T-helper 17 cell (primary cell): ENCODE measurements around the gene CCDC167. TPM values are rescaled to one million over a fixed set of nuclear protein-coding genes. Genes with fewer than 3 reads are reported as not detected.
A peak's percentile ranks its signal among the peaks of the same experiment; 100 is the strongest.
"Not testable (repeated sequence)": the region's sequence is repeated elsewhere in the genome, so short reads cannot be mapped to it uniquely, and the experiment has no call there.

ENCODE experiments used
- ATAC-seq: fragments of 150-1000 bp; cut with Tn5 transposase; 2 replicates; pipeline ENCODE4 v1.10.0; 2021; ENCODE audit warnings: mild to moderate bottlenecking, moderate library complexity
- DNase-seq, 3 donors: peaks; one replicate each; pipeline versions ENCODE4 v3.0.0 to v3.0.0-alpha.2; 2020 to 2021
- H3K9me3 ChIP-seq: one replicate; pipeline ENCODE4 v1.7.0; 2013; ENCODE audit warnings: low read length, mild to moderate bottlenecking; ENCODE audit not compliant: control insufficient read depth, poor library complexity, severe bottlenecking
- H3K27ac Mint-ChIP-seq: one replicate; pipeline ENCODE4 v1.8.0; 2022; ENCODE audit warnings: mild to moderate bottlenecking, moderate library complexity, mixed read lengths
- H3K27me3 Mint-ChIP-seq: one replicate; pipeline ENCODE4 v1.8.0; 2022; ENCODE audit warnings: mixed read lengths
- H3K36me3 Mint-ChIP-seq: one replicate; pipeline ENCODE4 v1.8.0; 2022; ENCODE audit warnings: low read depth, mixed read lengths
- H3K4me1 Mint-ChIP-seq: one replicate; pipeline ENCODE4 v1.8.0; 2022; ENCODE audit warnings: mild to moderate bottlenecking, mixed read lengths
- H3K4me3 Mint-ChIP-seq: one replicate; pipeline ENCODE4 v1.8.0; 2022; ENCODE audit warnings: mild to moderate bottlenecking, moderate library complexity, mixed read lengths
- total RNA-seq, 4 donors: library from RNA in 2 of 4; stranded (reverse) in 2 of 4; gene quantifications; one replicate each; pipeline ENCODE4 v1.2.3 and lab custom pipeline; 2022 to 2026

The CCDC167 gene
- total RNA-seq, 2 donors from 2014 or later = 29.6 to 43.7 TPM

- not testable (repeated sequence) for DNase-seq, ATAC-seq, H3K27me3 Mint-ChIP-seq, H3K9me3 ChIP-seq, H3K36me3 Mint-ChIP-seq
- H3K4me1 Mint-ChIP-seq = peaks cover 73% of the 10 kb centered on the region
- peak overlapping the region; percentile 100 for H3K27ac Mint-ChIP-seq
- peak overlapping the region; percentile 88 for H3K4me3 Mint-ChIP-seq
Observed at GRCh38 chr6:37500904-37501303, 1.2 kb upstream of the CCDC167 start.

- no peaks in the 10 kb centered on the region for H3K9me3 ChIP-seq
- Mint-ChIP-seq H3K36me3 (peaks cover 3% of the 10 kb centered on the region), H3K4me3 (peak overlapping the region; percentile 99), H3K27me3 (no peaks in the 10 kb centered on the region), H3K4me1 (peaks cover 72% of the 10 kb centered on the region), H3K27ac (peak overlapping the region; percentile 100)
- ATAC-seq (no peak), DNase-seq (no peak)
Observed at GRCh38 chr6:37500294-37500608, 558 bp upstream of the CCDC167 start.

- Mint-ChIP-seq H3K36me3 (peaks cover 3% of the 10 kb centered on the region), H3K27ac (peak overlapping the region; percentile 100), H3K4me3 (peak overlapping the region; percentile 99), H3K4me1 (peaks cover 60% of the 10 kb centered on the region), H3K27me3 (no peaks in the 10 kb centered on the region)
- H3K9me3 ChIP-seq = no peaks in the 10 kb centered on the region
- DNase-seq = no peak
- no peak for ATAC-seq
Observed at GRCh38 chr6:37496951-37497885, 2.5 kb downstream of the CCDC167 start.

- peaks cover 3% of the 10 kb centered on the region for H3K36me3 Mint-ChIP-seq
- peak overlapping the region; percentile 33 for H3K4me3 Mint-ChIP-seq
- ATAC-seq (no peak), DNase-seq (no peak)
- no peaks in the 10 kb centered on the region for H3K27me3 Mint-ChIP-seq
- peak overlapping the region; percentile 100 for H3K27ac Mint-ChIP-seq
- H3K9me3 ChIP-seq = no peaks in the 10 kb centered on the region
- H3K4me1 Mint-ChIP-seq = peaks cover 63% of the 10 kb centered on the region
Observed at GRCh38 chr6:37495244-37495934, 4.3 kb downstream of the CCDC167 start.

GRCh38 chr6:37493661-37493995 is 6.1 kb downstream of the CCDC167 start:
- Mint-ChIP-seq H3K36me3 (peaks cover 1% of the 10 kb centered on the region), H3K4me3 (peak overlapping the region; percentile 49), H3K27me3 (no peaks in the 10 kb centered on the region), H3K27ac (peak overlapping the region; percentile 100), H3K4me1 (peaks cover 65% of the 10 kb centered on the region)
- ATAC-seq (no peak), DNase-seq (no peak)
- no peaks in the 10 kb centered on the region for H3K9me3 ChIP-seq

- no peak for DNase-seq
- no peak for ATAC-seq
- Mint-ChIP-seq H3K4me1 (peaks cover 67% of the 10 kb centered on the region), H3K36me3 (peaks cover 5% of the 10 kb centered on the region), H3K27me3 (no peaks in the 10 kb centered on the region), H3K27ac (peak overlapping the region; percentile 100), H3K4me3 (peak overlapping the region; percentile 75)
- no peaks in the 10 kb centered on the region for H3K9me3 ChIP-seq
Observed at GRCh38 chr6:37492991-37493660, 6.6 kb downstream of the CCDC167 start.

- ATAC-seq (no peak), DNase-seq (no peak)
- peaks cover 67% of the 10 kb centered on the region for H3K4me1 Mint-ChIP-seq
- no peaks in the 10 kb centered on the region for H3K9me3 ChIP-seq
- peak overlapping the region; percentile 100 for H3K27ac Mint-ChIP-seq
- H3K4me3 Mint-ChIP-seq = peak overlapping the region; percentile 75
- peaks cover 5% of the 10 kb centered on the region for H3K36me3 Mint-ChIP-seq
- H3K27me3 Mint-ChIP-seq = no peaks in the 10 kb centered on the region
Observed at GRCh38 chr6:37492236-37492972, 7.3 kb downstream of the CCDC167 start.

- Mint-ChIP-seq H3K27ac (peak overlapping the region; percentile 100), H3K4me3 (peak overlapping the region; percentile 75), H3K36me3 (peaks cover 5% of the 10 kb centered on the region), H3K27me3 (no peaks in the 10 kb centered on the region), H3K4me1 (peaks cover 62% of the 10 kb centered on the region)
- DNase-seq (no peak), ATAC-seq (peak; percentile 9)
- no peaks in the 10 kb centered on the region for H3K9me3 ChIP-seq
Observed at GRCh38 chr6:37491830-37492208, 7.9 kb downstream of the CCDC167 start.

GRCh38 chr6:37491171-37491829 is 8.4 kb downstream of the CCDC167 start:
- DNase-seq (no peak), ATAC-seq (peak; percentile 60)
- Mint-ChIP-seq H3K27ac (peak overlapping the region; percentile 100), H3K27me3 (no peaks in the 10 kb centered on the region), H3K4me3 (peak overlapping the region; percentile 75), H3K36me3 (peaks cover 5% of the 10 kb centered on the region), H3K4me1 (peaks cover 60% of the 10 kb centered on the region)
- H3K9me3 ChIP-seq = no peaks in the 10 kb centered on the region

- DNase-seq (no peak), ATAC-seq (no peak)
- Mint-ChIP-seq H3K4me3 (peak overlapping the region; percentile 86), H3K27me3 (no peaks in the 10 kb centered on the region), H3K4me1 (peaks cover 62% of the 10 kb centered on the region), H3K27ac (peak overlapping the region; percentile 100), H3K36me3 (peaks cover 5% of the 10 kb centered on the region)
- no peaks in the 10 kb centered on the region for H3K9me3 ChIP-seq
Observed at GRCh38 chr6:37490536-37491170, 9.0 kb downstream of the CCDC167 start.

- Mint-ChIP-seq H3K4me1 (peaks cover 58% of the 10 kb centered on the region), H3K36me3 (peaks cover 5% of the 10 kb centered on the region), H3K27ac (peak overlapping the region; percentile 100), H3K27me3 (no peaks in the 10 kb centered on the region), H3K4me3 (peak overlapping the region; percentile 86)
- peak; percentile 27 to 46 (median 34) for DNase-seq
- H3K9me3 ChIP-seq = no peaks in the 10 kb centered on the region
- ATAC-seq = peak; percentile 51
Observed at GRCh38 chr6:37489697-37490336, 9.9 kb downstream of the CCDC167 start.

GRCh38 chr6:37488476-37488875 is 11.2 kb downstream of the CCDC167 start:
- peaks cover 55% of the 10 kb centered on the region for H3K4me1 Mint-ChIP-seq
- peaks cover 5% of the 10 kb centered on the region for H3K36me3 Mint-ChIP-seq
- peak; percentile 72 for ATAC-seq
- peak overlapping the region; percentile 78 for H3K4me3 Mint-ChIP-seq
- no peaks in the 10 kb centered on the region for H3K9me3 ChIP-seq
- no peaks in the 10 kb centered on the region for H3K27me3 Mint-ChIP-seq
- DNase-seq = no peak
- H3K27ac Mint-ChIP-seq = peak overlapping the region; percentile 100
